Nephron progenitor cell (in vitro differentiated cells): ENCODE data around the gene TMEM235.

Experiments
- DNase-seq: peaks from one replicate; pipeline ENCODE4 v3.0.0; 2021
- H3K27ac Mint-ChIP-seq: 2 replicates; pipeline ENCODE4 v1.8.0; 2021; ENCODE audit warnings: mild to moderate bottlenecking, moderate library complexity, mixed read lengths
- H3K27me3 Mint-ChIP-seq: 2 replicates; pipeline ENCODE4 v1.8.0; 2021; ENCODE audit warnings: mild to moderate bottlenecking, low read depth, mixed read lengths; ENCODE audit not compliant: poor library complexity
- H3K36me3 Mint-ChIP-seq: 2 replicates; pipeline ENCODE4 v1.8.0; 2021; ENCODE audit warnings: low read depth, mixed read lengths
- H3K4me1 Mint-ChIP-seq: 2 replicates; pipeline ENCODE4 v1.8.0; 2021; ENCODE audit warnings: mixed read lengths
- H3K4me3 Mint-ChIP-seq: 2 replicates; pipeline ENCODE4 v1.8.0; 2021; ENCODE audit warnings: mild to moderate bottlenecking, moderate library complexity, mixed read lengths
- H3K9me3 Mint-ChIP-seq: 2 replicates; pipeline ENCODE4 v1.8.0; 2021; ENCODE audit warnings: mild to moderate bottlenecking, moderate library complexity, mixed read lengths
- CTCF ChIP-seq: fragments of 200-600 bp; sonication (generic); IDR thresholded peaks from 2 replicates; pipeline ENCODE4 v1.5.0; 2021; ENCODE audit warnings: antibody characterized with exemption

Gene TMEM235

DNA sequence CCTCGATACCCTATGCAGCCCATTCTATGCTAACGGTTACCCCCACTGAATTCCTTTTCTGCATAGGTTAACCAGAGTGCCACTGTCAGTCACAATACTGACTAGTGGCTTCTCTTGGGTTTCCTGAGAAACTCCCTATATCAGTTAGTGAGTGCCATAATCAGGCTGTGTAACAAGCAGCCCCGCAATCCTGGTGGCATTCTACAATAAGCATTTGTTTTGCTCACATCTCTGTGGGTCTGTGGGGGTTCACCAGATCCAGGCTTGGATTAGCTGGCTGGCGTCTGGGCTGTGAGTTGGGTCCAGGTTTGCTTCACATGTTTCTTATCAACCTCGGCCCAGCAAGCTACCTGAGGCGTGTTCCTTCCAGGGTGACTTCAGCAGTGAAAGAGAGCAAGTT lies 42.4 kb downstream of the TMEM235 start:
- Mint-ChIP-seq H3K27ac (no peak overlapping the region), H3K27me3 (peaks cover 6% of the 10 kb centered on the region), H3K4me1 (peaks cover 42% of the 10 kb centered on the region), H3K9me3 (peaks cover 4% of the 10 kb centered on the region), H3K36me3 (no peaks in the 10 kb centered on the region), H3K4me3 (no peak overlapping the region)
- no peak for TF ChIP-seq CTCF
- no peak for DNase-seq

GRCh38 chr17:78275355-78275754 lies 43.9 kb downstream of the TMEM235 start:
- no peak for TF ChIP-seq CTCF
- Mint-ChIP-seq H3K27ac (no peak overlapping the region), H3K36me3 (no peaks in the 10 kb centered on the region), H3K9me3 (peaks cover 4% of the 10 kb centered on the region), H3K4me1 (peaks cover 40% of the 10 kb centered on the region), H3K27me3 (peaks cover 6% of the 10 kb centered on the region), H3K4me3 (no peak overlapping the region)
- DNase-seq = no peak

GRCh38 chr17:78276098-78276887 lies 44.9 kb downstream of the TMEM235 start:
- Mint-ChIP-seq H3K27ac (no peak overlapping the region), H3K27me3 (peaks cover 9% of the 10 kb centered on the region), H3K4me1 (peaks cover 41% of the 10 kb centered on the region), H3K4me3 (no peak overlapping the region), H3K36me3 (no peaks in the 10 kb centered on the region), H3K9me3 (peaks cover 4% of the 10 kb centered on the region)
- no peak for TF ChIP-seq CTCF
- no peak for DNase-seq

GRCh38 chr17:78278139-78278741 lies 46.8 kb downstream of the TMEM235 start:
- TF ChIP-seq CTCF = no peak
- Mint-ChIP-seq H3K9me3 (peaks cover 4% of the 10 kb centered on the region), H3K27ac (no peak overlapping the region), H3K4me1 (peaks cover 34% of the 10 kb centered on the region), H3K36me3 (no peaks in the 10 kb centered on the region), H3K27me3 (peaks cover 4% of the 10 kb centered on the region), H3K4me3 (no peak overlapping the region)
- no peak for DNase-seq

GRCh38 chr17:78279360-78279990 lies 48.0 kb downstream of the TMEM235 start:
- DNase-seq = no peak
- Mint-ChIP-seq H3K4me3 (no peak overlapping the region), H3K27ac (peak overlapping the region; percentile 53), H3K36me3 (no peaks in the 10 kb centered on the region), H3K9me3 (peaks cover 4% of the 10 kb centered on the region), H3K27me3 (peaks cover 4% of the 10 kb centered on the region), H3K4me1 (peaks cover 34% of the 10 kb centered on the region)
- no peak for TF ChIP-seq CTCF
